Mucosa of rectum (tissue), 2 donors: ENCODE results near the gene ITIH5.
A peak's percentile ranks its signal among the peaks of the same experiment; 100 is the strongest.

Experiments used
- H3K27ac ChIP-seq, 2 donors: one replicate each; pipeline ENCODE4 v1.7.0; 2013; ENCODE audit warnings: inconsistent platforms in 2 of 2, low read depth in 2 of 2, low read length in 2 of 2
- H3K27me3 ChIP-seq, 2 donors: one replicate each; pipeline ENCODE4 v1.7.0; 2013; ENCODE audit warnings: low read length in 2 of 2; ENCODE audit not compliant: control insufficient read depth in 2 of 2, insufficient read depth in 2 of 2
- H3K36me3 ChIP-seq, 2 donors: one replicate each; pipeline ENCODE4 v1.7.0; 2013; ENCODE audit warnings: low read length in 2 of 2; ENCODE audit not compliant: control insufficient read depth in 2 of 2, insufficient read depth in 2 of 2
- H3K4me1 ChIP-seq, 2 donors: one replicate each; pipeline ENCODE4 v1.7.0; 2013; ENCODE audit warnings: low read length in 2 of 2, mild to moderate bottlenecking in 1 of 2; ENCODE audit not compliant: control insufficient read depth in 2 of 2, insufficient read depth in 2 of 2
- H3K4me3 ChIP-seq, 2 donors: one replicate each; pipeline ENCODE4 v1.7.0; 2013; ENCODE audit warnings: low read length in 2 of 2
- H3K9ac ChIP-seq, 2 donors: one replicate each; pipeline ENCODE4 v1.7.0; 2013; ENCODE audit warnings: low read length in 2 of 2, low read depth in 1 of 2, mild to moderate bottlenecking in 1 of 2
- H3K9me3 ChIP-seq, 2 donors: one replicate each; pipeline ENCODE4 v1.7.0; 2013; ENCODE audit warnings: low read length in 2 of 2; ENCODE audit not compliant: control insufficient read depth in 2 of 2
- donor health status: healthy.
- donor health status: Normal muscosa, but diverticular disease.

The ITIH5 gene

GRCh38 chr10:7609556-7609955 lies 57.2 kb downstream of the ITIH5 start:
- H3K27ac ChIP-seq: no peak overlapping the region
- peaks cover 0 to 2% of the 10 kb centered on the region in 2 donors for H3K4me1 ChIP-seq
- no peaks in the 10 kb centered on the region for H3K9me3 ChIP-seq
- no peaks in the 10 kb centered on the region for H3K27me3 ChIP-seq
- H3K9ac ChIP-seq: no peak overlapping the region
- H3K36me3 ChIP-seq: no peaks in the 10 kb centered on the region
- no peak overlapping the region for H3K4me3 ChIP-seq

GRCh38 chr10:7608001-7608400 lies 58.8 kb downstream of the ITIH5 start:
- Histone ChIP-seq H3K27me3 (no peaks in the 10 kb centered on the region), H3K4me1 (peaks cover 0 to 2% of the 10 kb centered on the region in 2 donors), H3K9me3 (no peaks in the 10 kb centered on the region), H3K9ac (no peak overlapping the region), H3K4me3 (no peak overlapping the region), H3K36me3 (no peaks in the 10 kb centered on the region), H3K27ac (no peak overlapping the region)

GRCh38 chr10:7606951-7607404 lies 59.8 kb downstream of the ITIH5 start:
- Histone ChIP-seq H3K9ac (no peak overlapping the region), H3K27ac (no peak overlapping the region), H3K9me3 (no peaks in the 10 kb centered on the region), H3K4me1 (peaks cover 0 to 2% of the 10 kb centered on the region in 2 donors), H3K36me3 (no peaks in the 10 kb centered on the region), H3K4me3 (no peak overlapping the region), H3K27me3 (no peaks in the 10 kb centered on the region)

GRCh38 chr10:7605565-7606295 lies 61.0 kb downstream of the ITIH5 start:
- H3K36me3 ChIP-seq: no peaks in the 10 kb centered on the region
- H3K9ac ChIP-seq: no peak overlapping the region
- H3K27me3 ChIP-seq: no peaks in the 10 kb centered on the region
- H3K4me1 ChIP-seq: peaks cover 2 to 3% of the 10 kb centered on the region in 2 donors
- H3K9me3 ChIP-seq: no peaks in the 10 kb centered on the region
- no peak overlapping the region for H3K4me3 ChIP-seq
- no peak overlapping the region for H3K27ac ChIP-seq

GRCh38 chr10:7601023-7601656 lies 65.6 kb downstream of the ITIH5 start:
- no peak overlapping the region for H3K27ac ChIP-seq
- no peak overlapping the region for H3K4me3 ChIP-seq
- peaks cover 0 to 3% of the 10 kb centered on the region in 2 donors for H3K4me1 ChIP-seq
- H3K27me3 ChIP-seq: no peaks in the 10 kb centered on the region
- H3K9me3 ChIP-seq: no peaks in the 10 kb centered on the region
- no peaks in the 10 kb centered on the region for H3K36me3 ChIP-seq
- no peak overlapping the region for H3K9ac ChIP-seq

- H3K36me3 ChIP-seq: no peaks in the 10 kb centered on the region
- no peaks in the 10 kb centered on the region for H3K27me3 ChIP-seq
- peaks cover 0 to 3% of the 10 kb centered on the region in 2 donors for H3K4me1 ChIP-seq
- H3K4me3 ChIP-seq: no peak overlapping the region
- H3K9ac ChIP-seq: no peak overlapping the region
- H3K27ac ChIP-seq: no peak overlapping the region
- no peaks in the 10 kb centered on the region for H3K9me3 ChIP-seq
Observed at GRCh38 chr10:7598771-7599170, 68.0 kb downstream of the ITIH5 start.

- Histone ChIP-seq H3K36me3 (no peaks in the 10 kb centered on the region), H3K4me3 (no peak overlapping the region), H3K4me1 (peaks cover 0 to under 1% of the 10 kb centered on the region in 2 donors), H3K9ac (no peak overlapping the region), H3K9me3 (no peaks in the 10 kb centered on the region), H3K27me3 (no peaks in the 10 kb centered on the region), H3K27ac (no peak overlapping the region)
Observed at GRCh38 chr10:7596356-7596755, 70.4 kb downstream of the ITIH5 start.

- H3K36me3 ChIP-seq: no peaks in the 10 kb centered on the region
- peak overlapping the region in 1 of 2 donors; percentile 16 for H3K27ac ChIP-seq
- no peak overlapping the region for H3K9ac ChIP-seq
- H3K9me3 ChIP-seq: no peaks in the 10 kb centered on the region
- H3K4me1 ChIP-seq: no peaks in the 10 kb centered on the region
- no peak overlapping the region for H3K4me3 ChIP-seq
- H3K27me3 ChIP-seq: no peaks in the 10 kb centered on the region
Observed at GRCh38 chr10:7593905-7594304, 72.9 kb downstream of the ITIH5 start.

GRCh38 chr10:7593063-7593462 lies 73.7 kb downstream of the ITIH5 start:
- no peak overlapping the region for H3K9ac ChIP-seq
- H3K27me3 ChIP-seq: no peaks in the 10 kb centered on the region
- H3K4me3 ChIP-seq: no peak overlapping the region
- no peaks in the 10 kb centered on the region for H3K36me3 ChIP-seq
- H3K27ac ChIP-seq: peak overlapping the region; percentile 29 to 54
- H3K9me3 ChIP-seq: no peaks in the 10 kb centered on the region
- H3K4me1 ChIP-seq: no peaks in the 10 kb centered on the region

- Histone ChIP-seq H3K27ac (peak overlapping the region; percentile 29 to 54), H3K4me3 (no peak overlapping the region), H3K27me3 (no peaks in the 10 kb centered on the region), H3K36me3 (no peaks in the 10 kb centered on the region), H3K9ac (no peak overlapping the region), H3K4me1 (no peaks in the 10 kb centered on the region), H3K9me3 (no peaks in the 10 kb centered on the region)
Observed at GRCh38 chr10:7592627-7593026, 74.1 kb downstream of the ITIH5 start.
